Measurements from ENCODE around the gene TM9SF4.
"Not testable (repeated sequence)": the region's sequence is repeated elsewhere in the genome, so short reads cannot be mapped to it uniquely, and the experiment has no call there.

TM9SF4 gene

GRCh38 chr20:32098786-32099185 lies 10.7 kb upstream of the TM9SF4 start:
- DNase-seq, result no peak

- DNase-seq, result no peak
Observed at GRCh38 chr20:32108814-32109391, 611 bp upstream of the TM9SF4 start.

GRCh38 chr20:32110173-32110704 lies 725 bp downstream of the TM9SF4 start:
- DNase-seq, result no peak

GRCh38 chr20:32110727-32111126 lies 1.2 kb downstream of the TM9SF4 start:
- DNase-seq, result no peak

- no peak for DNase-seq
Observed at GRCh38 chr20:32111156-32111686, 1.7 kb downstream of the TM9SF4 start.

- no peak for DNase-seq
Observed at GRCh38 chr20:32111753-32112152, 2.2 kb downstream of the TM9SF4 start.

- DNase-seq, result no peak
Observed at GRCh38 chr20:32112841-32113240, 3.3 kb downstream of the TM9SF4 start.

- DNase-seq, result no peak
Observed at GRCh38 chr20:32113591-32114260, 4.2 kb downstream of the TM9SF4 start.

GRCh38 chr20:32114305-32114960 lies 4.9 kb downstream of the TM9SF4 start:
- DNase-seq, result no peak

- DNase-seq, result no peak
Observed at GRCh38 chr20:32115211-32115767, 5.8 kb downstream of the TM9SF4 start.

- DNase-seq, result no peak
Observed at GRCh38 chr20:32116079-32116521, 6.6 kb downstream of the TM9SF4 start.

GRCh38 chr20:32116796-32117195 lies 7.3 kb downstream of the TM9SF4 start:
- not testable (repeated sequence) for DNase-seq

DNA sequence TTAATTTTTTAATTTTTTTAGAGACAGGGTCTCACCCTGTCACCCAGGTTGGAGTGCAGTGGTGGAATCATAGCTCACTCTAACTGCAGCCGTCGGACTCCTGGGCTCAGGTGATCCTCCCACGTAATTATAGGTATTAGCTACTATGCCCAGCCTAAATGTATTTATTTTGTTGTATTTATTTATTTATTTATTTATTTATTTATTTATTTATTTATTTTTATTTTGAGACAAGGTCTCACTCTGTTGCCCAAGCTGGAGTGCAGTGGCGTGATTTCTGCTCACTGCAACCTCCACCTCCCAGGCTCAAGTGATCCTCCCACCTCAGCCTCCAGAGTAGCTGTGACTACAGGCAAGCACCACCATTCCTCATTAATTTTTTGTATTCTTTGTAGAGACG lies 8.9 kb downstream of the TM9SF4 start:
- DNase-seq, result not testable (repeated sequence)

GRCh38 chr20:32119734-32120133 lies 10.2 kb downstream of the TM9SF4 start:
- DNase-seq, result no peak

DNA sequence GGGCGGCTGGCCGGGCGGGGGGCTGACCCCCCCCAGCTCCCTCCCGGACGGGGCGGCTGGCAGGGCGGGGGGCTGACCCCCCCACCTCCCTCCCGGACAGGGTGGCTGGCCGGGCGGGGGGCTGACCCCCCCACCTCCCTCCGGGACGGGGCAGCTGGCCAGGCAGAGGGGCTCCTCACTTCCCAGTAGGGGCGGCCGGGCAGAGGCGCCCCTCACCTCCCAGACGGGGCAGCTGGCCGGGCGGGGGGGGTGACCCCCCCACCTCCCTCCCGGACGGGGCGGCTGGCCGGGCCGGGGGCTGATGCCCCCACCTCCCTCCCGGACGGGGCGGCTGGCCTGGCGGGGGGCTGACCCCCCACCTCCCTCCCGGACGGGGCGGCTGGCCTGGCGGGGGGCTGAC lies 12.4 kb downstream of the TM9SF4 start:
- not testable (repeated sequence) for DNase-seq

DNA sequence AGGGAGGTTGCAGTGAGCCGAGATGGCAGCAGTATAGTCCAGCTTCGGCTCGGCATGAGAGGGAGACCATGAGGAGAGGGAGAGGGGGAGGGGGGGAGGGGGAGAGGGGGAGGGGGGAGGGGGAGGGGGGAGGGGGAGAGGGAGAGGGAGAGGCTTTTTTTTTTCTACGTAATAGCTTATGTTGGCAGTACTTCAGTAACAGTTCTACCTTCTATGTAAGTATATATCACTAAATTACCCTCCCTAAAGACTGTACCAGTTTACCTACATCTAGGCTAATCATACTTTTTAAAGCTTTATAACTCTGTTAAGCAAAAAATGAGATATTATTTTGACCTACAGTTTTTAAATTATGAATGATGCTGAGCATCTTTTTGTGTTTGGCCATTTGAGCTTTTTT lies 13.6 kb downstream of the TM9SF4 start:
- DNase-seq, result no peak

GRCh38 chr20:32124916-32125454 lies 15.5 kb downstream of the TM9SF4 start:
- DNase-seq, result no peak

DNA sequence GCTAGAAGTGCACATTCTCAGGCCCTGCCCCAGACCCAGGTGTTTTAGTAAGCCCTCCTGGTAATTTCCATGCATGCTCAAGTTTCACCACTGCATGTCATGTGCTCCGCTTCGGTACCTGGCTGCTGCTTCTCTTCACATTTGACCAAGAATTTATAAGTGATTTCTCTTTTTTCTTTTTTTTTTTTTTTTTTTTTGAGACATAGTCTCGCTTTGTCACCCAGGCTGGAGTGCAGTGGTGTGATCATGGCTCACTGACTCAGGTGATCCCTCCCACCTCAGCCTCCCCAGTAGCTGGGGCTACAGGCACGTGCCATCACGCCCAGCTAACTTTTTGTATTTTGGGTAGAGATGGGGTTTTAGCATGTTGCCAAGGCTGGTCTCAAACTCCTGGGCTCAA lies 16.0 kb downstream of the TM9SF4 start:
- DNase-seq, result no peak

GRCh38 chr20:32126919-32127318 lies 17.4 kb downstream of the TM9SF4 start:
- no peak for DNase-seq

GRCh38 chr20:32127347-32127746 lies 17.8 kb downstream of the TM9SF4 start:
- no peak for DNase-seq

DNA sequence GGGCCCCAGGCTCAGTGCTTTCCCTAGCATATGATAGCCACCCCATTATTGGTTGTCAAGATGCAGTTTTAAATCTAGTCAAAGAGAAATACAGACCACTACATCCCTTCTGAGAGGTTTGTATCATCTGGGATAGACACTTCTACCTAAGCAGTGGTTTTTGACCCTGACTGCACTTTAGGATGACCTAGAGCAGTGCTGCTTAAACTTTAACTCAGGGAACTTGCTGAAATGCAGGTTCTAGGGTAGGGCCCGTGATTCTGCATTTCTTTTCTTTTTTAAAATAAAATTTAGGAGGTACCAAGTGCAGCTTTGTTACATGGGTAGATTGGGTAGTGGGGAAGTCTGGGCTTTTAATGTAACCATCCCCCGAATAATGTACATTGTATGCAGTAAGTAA lies 18.7 kb downstream of the TM9SF4 start:
- DNase-seq, result no peak

- DNase-seq, result no peak
Observed at GRCh38 chr20:32129863-32130262, 20.3 kb downstream of the TM9SF4 start.

- DNase-seq, result no peak
Observed at GRCh38 chr20:32130352-32130751, 20.8 kb downstream of the TM9SF4 start.

Data from stimulated activated CD4-positive, alpha-beta T cell treated with anti-CD3 and anti-CD28 coated beads, Interleukin-4, amount 100 ng/mL, for 4 hours (primary cell).